ENCODE measurements around the gene FASN. TPM values are rescaled to one million over a fixed set of nuclear protein-coding genes. Genes with fewer than 3 reads are reported as not detected.
A peak's percentile ranks its signal among the peaks of the same experiment; 100 is the strongest.

Gene FASN
- total and polyA plus RNA-seq, 2 of the 13 experiments (the other 11 are each of a cell fraction or from before 2014, with no cell fraction given) = 51.7 to 101 TPM

DNA sequence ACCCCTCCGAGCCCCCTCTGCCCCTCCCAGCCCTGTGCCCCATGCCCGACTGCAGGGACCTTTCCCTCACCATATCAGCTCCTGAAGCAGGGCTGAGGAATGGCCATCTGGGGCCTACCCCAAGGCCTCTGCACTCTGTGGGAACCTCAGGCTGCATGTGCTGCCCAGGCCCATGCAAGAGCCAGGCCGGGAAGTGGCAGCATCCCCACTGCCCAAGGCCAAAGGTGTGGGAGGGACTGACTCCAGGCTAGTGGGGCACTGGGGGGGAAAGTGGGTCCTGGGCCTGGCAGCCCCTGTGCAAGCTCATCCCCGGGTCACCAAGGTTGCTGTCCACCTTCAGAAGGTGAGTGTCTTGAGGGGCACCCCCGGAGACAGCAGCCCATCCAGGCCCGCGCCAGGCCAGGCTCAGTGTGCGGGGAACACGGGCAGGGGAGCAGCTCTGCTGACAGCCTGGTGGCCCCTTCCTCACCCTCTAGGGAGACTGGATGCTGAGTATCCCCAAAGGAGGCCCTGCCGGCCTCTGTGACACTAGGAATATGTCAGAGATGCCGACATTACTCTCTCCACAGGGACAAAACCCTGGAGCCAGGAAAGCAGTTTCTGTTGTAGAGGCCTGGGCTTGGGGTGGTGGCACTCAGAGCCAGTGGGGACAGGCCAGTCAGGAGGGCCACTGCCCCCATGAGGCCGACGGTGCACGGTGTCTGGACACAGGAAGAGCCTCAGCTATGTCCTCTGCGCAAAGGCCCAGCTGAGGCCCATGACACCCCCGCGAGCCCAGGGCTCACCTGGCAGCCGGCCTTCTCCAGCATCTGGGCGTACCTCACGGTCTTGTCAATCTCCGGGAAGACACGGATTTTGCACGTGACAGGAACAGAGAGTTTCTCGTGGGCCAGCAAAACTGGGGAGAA is 35.7 kb downstream of the FASN start (continued):
- TF ChIP-seq, protein P1, sequence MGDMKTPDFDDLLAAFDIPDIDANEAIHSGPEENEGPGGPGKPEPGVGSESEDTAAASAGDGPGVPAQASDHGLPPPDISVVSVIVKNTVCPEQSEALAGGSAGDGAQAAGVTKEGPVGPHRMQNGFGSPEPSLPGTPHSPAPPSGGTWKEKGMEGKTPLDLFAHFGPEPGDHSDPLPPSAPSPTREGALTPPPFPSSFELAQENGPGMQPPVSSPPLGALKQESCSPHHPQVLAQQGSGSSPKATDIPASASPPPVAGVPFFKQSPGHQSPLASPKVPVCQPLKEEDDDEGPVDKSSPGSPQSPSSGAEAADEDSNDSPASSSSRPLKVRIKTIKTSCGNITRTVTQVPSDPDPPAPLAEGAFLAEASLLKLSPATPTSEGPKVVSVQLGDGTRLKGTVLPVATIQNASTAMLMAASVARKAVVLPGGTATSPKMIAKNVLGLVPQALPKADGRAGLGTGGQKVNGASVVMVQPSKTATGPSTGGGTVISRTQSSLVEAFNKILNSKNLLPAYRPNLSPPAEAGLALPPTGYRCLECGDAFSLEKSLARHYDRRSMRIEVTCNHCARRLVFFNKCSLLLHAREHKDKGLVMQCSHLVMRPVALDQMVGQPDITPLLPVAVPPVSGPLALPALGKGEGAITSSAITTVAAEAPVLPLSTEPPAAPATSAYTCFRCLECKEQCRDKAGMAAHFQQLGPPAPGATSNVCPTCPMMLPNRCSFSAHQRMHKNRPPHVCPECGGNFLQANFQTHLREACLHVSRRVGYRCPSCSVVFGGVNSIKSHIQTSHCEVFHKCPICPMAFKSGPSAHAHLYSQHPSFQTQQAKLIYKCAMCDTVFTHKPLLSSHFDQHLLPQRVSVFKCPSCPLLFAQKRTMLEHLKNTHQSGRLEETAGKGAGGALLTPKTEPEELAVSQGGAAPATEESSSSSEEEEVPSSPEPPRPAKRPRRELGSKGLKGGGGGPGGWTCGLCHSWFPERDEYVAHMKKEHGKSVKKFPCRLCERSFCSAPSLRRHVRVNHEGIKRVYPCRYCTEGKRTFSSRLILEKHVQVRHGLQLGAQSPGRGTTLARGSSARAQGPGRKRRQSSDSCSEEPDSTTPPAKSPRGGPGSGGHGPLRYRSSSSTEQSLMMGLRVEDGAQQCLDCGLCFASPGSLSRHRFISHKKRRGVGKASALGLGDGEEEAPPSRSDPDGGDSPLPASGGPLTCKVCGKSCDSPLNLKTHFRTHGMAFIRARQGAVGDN (CRISPR knock-in tag; IDR thresholded peaks at IDR 0.05) = peak; percentile 35; the same call in 1 of the 2 replicates
- TF ChIP-seq ZNF768 (CRISPR knock-in tag; IDR thresholded peaks at IDR 0.05) (0 out of 2 replicates have a peak, but pooled peaks have one; percentile 17), ZNF879 (CRISPR knock-in tag; IDR thresholded peaks at IDR 0.05) (no peak), AGO2 (optimal IDR thresholded peaks at IDR 0.05; ENCODE audit: low read depth, low read length) (peak; percentile 82), ZNF776 (CRISPR knock-in tag; IDR thresholded peaks at IDR 0.05) (no peak), ZFAT (CRISPR knock-in tag; conservative IDR thresholded peaks at IDR 0.05) (no peak)

All from HepG2 (cell line).